ENCODE results near the gene BRWD1.
"Not testable (repeated sequence)": the region's sequence is repeated elsewhere in the genome, so short reads cannot be mapped to it uniquely, and the experiment has no call there.

BRWD1 gene

GRCh38 chr21:39136711-39137110 is 176.7 kb downstream of the BRWD1 start:
- H2AFZ ChIP-seq (ENCODE audit: low read length), result no peak overlapping the region
- H3K27ac ChIP-seq (ENCODE audit: low read depth, low read length, poor library complexity, severe bottlenecking), result no peak overlapping the region
- no peaks in the 10 kb centered on the region for H3K9me3 ChIP-seq (ENCODE audit: low read length)
- H3K79me2 ChIP-seq (ENCODE audit: insufficient read depth, low read length), result no peaks in the 10 kb centered on the region
- H3K27me3 ChIP-seq (ENCODE audit: insufficient read depth, low read length), result no peaks in the 10 kb centered on the region
- H3K4me2 ChIP-seq (ENCODE audit: low read length), result no peak overlapping the region
- H3K9ac ChIP-seq (ENCODE audit: low read length), result no peak overlapping the region
- TF ChIP-seq EZH2 (IDR thresholded peaks at IDR 0.05; ENCODE audit: borderline replicate concordance, low read length), result no peak
- no peak for TF ChIP-seq CTCF (IDR thresholded peaks at IDR 0.05; ENCODE audit: low read length)
- no peaks in the 10 kb centered on the region for H3K36me3 ChIP-seq (ENCODE audit: insufficient read depth, low read length)
- no peaks in the 10 kb centered on the region for H4K20me1 ChIP-seq (ENCODE audit: insufficient read depth, low read length)
- H3K4me3 ChIP-seq (ENCODE audit: low read depth, low read length, poor library complexity, severe bottlenecking), result no peak overlapping the region
- H3F3A ChIP-seq (ENCODE audit: insufficient read depth, low read length), result no peaks in the 10 kb centered on the region
- no peaks in the 10 kb centered on the region for H3K4me1 ChIP-seq (ENCODE audit: insufficient read depth, low read length, severe bottlenecking)
- no peaks in the 10 kb centered on the region for H3K9me2 ChIP-seq (ENCODE audit: low read depth, low read length)

- not testable (repeated sequence) for H3K9ac ChIP-seq (ENCODE audit: low read length); H3K27me3 ChIP-seq (ENCODE audit: insufficient read depth, low read length); H3K4me3 ChIP-seq (ENCODE audit: low read depth, low read length, poor library complexity, severe bottlenecking); H3K9me2 ChIP-seq (ENCODE audit: low read depth, low read length); H3K36me3 ChIP-seq (ENCODE audit: insufficient read depth, low read length); H3K79me2 ChIP-seq (ENCODE audit: insufficient read depth, low read length); H2AFZ ChIP-seq (ENCODE audit: low read length); H3K4me1 ChIP-seq (ENCODE audit: insufficient read depth, low read length, severe bottlenecking); H3K27ac ChIP-seq (ENCODE audit: low read depth, low read length, poor library complexity, severe bottlenecking); H4K20me1 ChIP-seq (ENCODE audit: insufficient read depth, low read length); H3K4me2 ChIP-seq (ENCODE audit: low read length); H3K9me3 ChIP-seq (ENCODE audit: low read length); H3F3A ChIP-seq (ENCODE audit: insufficient read depth, low read length)
- TF ChIP-seq CTCF (IDR thresholded peaks at IDR 0.05; ENCODE audit: low read length), result peak; percentile 34; the same call in 1 of the 2 replicates
These were observed 177.3 kb downstream of the BRWD1 start for GRCh38 chr21:39136138-39136537.

GRCh38 chr21:39134288-39134810 is 179.1 kb downstream of the BRWD1 start:
- Histone ChIP-seq H3K4me2 (ENCODE audit: low read length) (no peak overlapping the region), H3K4me1 (ENCODE audit: insufficient read depth, low read length, severe bottlenecking) (no peaks in the 10 kb centered on the region), H3K9me2 (ENCODE audit: low read depth, low read length) (no peaks in the 10 kb centered on the region), H3K27ac (ENCODE audit: low read depth, low read length, poor library complexity, severe bottlenecking) (no peak overlapping the region), H3K79me2 (ENCODE audit: insufficient read depth, low read length) (no peaks in the 10 kb centered on the region), H3K4me3 (ENCODE audit: low read depth, low read length, poor library complexity, severe bottlenecking) (no peak overlapping the region), H2AFZ (ENCODE audit: low read length) (no peak overlapping the region), H3K9me3 (ENCODE audit: low read length) (no peaks in the 10 kb centered on the region), H3K9ac (ENCODE audit: low read length) (no peak overlapping the region), H3F3A (ENCODE audit: insufficient read depth, low read length) (no peaks in the 10 kb centered on the region), H3K27me3 (ENCODE audit: insufficient read depth, low read length) (no peaks in the 10 kb centered on the region), H4K20me1 (ENCODE audit: insufficient read depth, low read length) (no peaks in the 10 kb centered on the region), H3K36me3 (ENCODE audit: insufficient read depth, low read length) (no peaks in the 10 kb centered on the region)
- TF ChIP-seq EZH2 (IDR thresholded peaks at IDR 0.05; ENCODE audit: borderline replicate concordance, low read length), result no peak
- TF ChIP-seq CTCF (IDR thresholded peaks at IDR 0.05; ENCODE audit: low read length), result no peak

Data from OCI-LY1 (cell line).